Hepatocyte (in vitro differentiated cells): ENCODE data around the gene SAMD7. TPM values are rescaled to one million over a fixed set of nuclear protein-coding genes. Genes with fewer than 3 reads are reported as not detected.

Source experiments
- DNase-seq: peaks from one replicate; pipeline ENCODE4 v3.0.0-alpha.2; 2016; ENCODE audit warnings: low spot score
- H2AFZ ChIP-seq: fragments of 200-600 bp; sonication (generic); 2 replicates; pipeline ENCODE4 v1.6.0; 2016; ENCODE audit warnings: antibody characterized with exemption, mild to moderate bottlenecking
- H3K27ac ChIP-seq: fragments of 200-600 bp; sonication (generic); 2 replicates; pipeline ENCODE4 v1.5.1; 2016; ENCODE audit warnings: mild to moderate bottlenecking
- H3K27me3 ChIP-seq: fragments of 200-600 bp; sonication (generic); 2 replicates; pipeline ENCODE4 v1.6.1; 2016
- H3K36me3 ChIP-seq: fragments of 200-600 bp; sonication (generic); replicated peaks from 2 replicates; pipeline ENCODE4 v1.5.1; 2016; ENCODE audit warnings: low read depth; ENCODE audit not compliant: insufficient read depth
- H3K4me1 ChIP-seq: fragments of 200-600 bp; sonication (generic); 2 replicates; pipeline ENCODE4 v1.5.1; 2016; ENCODE audit warnings: mild to moderate bottlenecking, moderate library complexity; ENCODE audit not compliant: insufficient read depth
- H3K4me2 ChIP-seq: fragments of 200-600 bp; sonication (generic); 2 replicates; pipeline ENCODE4 v1.6.0; 2016
- H3K4me3 ChIP-seq: fragments of 200-600 bp; sonication (generic); 2 replicates; pipeline ENCODE4 v1.5.1; 2016; ENCODE audit warnings: mild to moderate bottlenecking
- H3K79me2 ChIP-seq: fragments of 200-600 bp; sonication (generic); 2 replicates; pipeline ENCODE4 v1.6.0; 2017; ENCODE audit warnings: mild to moderate bottlenecking
- H3K9me2 ChIP-seq: fragments of 200-600 bp; sonication (generic); replicated peaks from 2 replicates; pipeline ENCODE4 v1.6.0; 2017; ENCODE audit warnings: mild to moderate bottlenecking; ENCODE audit not compliant: insufficient read depth
- H3K9me3 ChIP-seq: fragments of 200-600 bp; sonication (generic); 2 replicates; pipeline ENCODE4 v1.5.1; 2016; ENCODE audit warnings: low read depth, mild to moderate bottlenecking
- H4K20me1 ChIP-seq: fragments of 200-600 bp; sonication (generic); 2 replicates; pipeline ENCODE4 v1.6.0; 2016; ENCODE audit warnings: mild to moderate bottlenecking; ENCODE audit not compliant: insufficient read depth, poor library complexity, severe bottlenecking
- CTCF ChIP-seq: fragments of 200-600 bp; sonication (generic); IDR thresholded peaks from 2 replicates; pipeline ENCODE4 v1.5.1; 2016; ENCODE audit warnings: antibody characterized with exemption, mild to moderate bottlenecking; ENCODE audit not compliant: poor library complexity
- EZH2 ChIP-seq: fragments of 200-600 bp; sonication (generic); IDR thresholded peaks from 2 replicates; pipeline ENCODE4 v1.6.1; 2016; ENCODE audit warnings: antibody characterized with exemption, mild to moderate bottlenecking, borderline replicate concordance
- EZH2phosphoT487 ChIP-seq: fragments of 200-600 bp; sonication (generic); IDR thresholded peaks from one replicate; pipeline ENCODE4 v1.6.1; 2018; ENCODE audit warnings: antibody characterized with exemption, mild to moderate bottlenecking, low read depth, moderate library complexity; ENCODE audit not compliant: unreplicated experiment, severe bottlenecking
- WGBS: methylation state at CpG from one replicate; pipeline ENCODE4 v1.1.6; 2016; ENCODE audit warnings: low lambda C conversion rate; ENCODE audit errors: missing lambda C conversion rate; 5-methylcytosine and 5-hydroxymethylcytosine counted together
- polyA plus RNA-seq: library from polyadenylated mRNA; unstranded; fragments of >200 nt; fragmentation: Nextera tagmentation; extraction: Ambion mirVana; gene quantifications from 2 replicates; pipeline ENCODE4 v1.2.1, GENCODE V29; 2016
- total RNA-seq: library from RNA; depleted of rRNA; stranded (reverse); fragments of >200 nt; gene quantifications from 2 replicates; pipeline ENCODE4 v1.2.3, GENCODE V29; 2014

Gene SAMD7
- total and polyA plus RNA-seq, 2 experiments from 2014 or later: not detected

DNA sequence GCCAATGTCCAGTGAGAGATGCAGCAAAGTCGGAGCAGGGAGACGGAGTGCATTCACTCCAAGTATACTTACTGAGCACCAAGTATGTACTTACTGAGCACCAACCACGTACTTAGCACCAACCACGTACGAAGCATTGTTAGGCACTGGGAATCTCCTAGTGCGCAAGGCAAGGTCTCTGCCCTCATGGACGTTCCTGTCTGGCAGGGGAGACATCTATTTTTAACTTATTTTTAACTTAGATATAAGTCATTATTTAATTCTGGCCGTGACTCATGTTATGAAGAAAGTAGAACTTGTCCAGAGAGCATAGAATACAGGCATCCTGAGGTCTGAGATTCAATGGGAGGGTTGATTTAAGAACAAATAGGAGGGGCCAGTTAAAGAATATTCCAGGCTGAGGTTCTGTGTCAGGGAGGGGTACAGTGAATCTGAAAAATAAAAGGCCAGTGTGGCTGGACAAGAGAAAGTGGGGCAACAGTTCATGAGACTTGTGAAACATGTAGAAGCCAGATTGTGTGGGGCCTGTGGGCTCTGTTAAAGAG is 32.3 kb upstream of the SAMD7 start:
- TF ChIP-seq CTCF (no peak), EZH2 (no peak), EZH2phosphoT487 (no peak)
- H3K4me2 ChIP-seq: no peak overlapping the region
- no peaks in the 10 kb centered on the region for H3K9me3 ChIP-seq
- no peaks in the 10 kb centered on the region for H3K79me2 ChIP-seq
- no peak for DNase-seq
- H3K4me3 ChIP-seq: no peak overlapping the region
- 89% methylated on average over 8 of the region's 8 CpGs for WGBS
- no peaks in the 10 kb centered on the region for H3K36me3 ChIP-seq
- no peaks in the 10 kb centered on the region for H3K27me3 ChIP-seq
- H3K9me2 ChIP-seq: no peaks in the 10 kb centered on the region
- no peaks in the 10 kb centered on the region for H3K4me1 ChIP-seq
- no peak overlapping the region for H2AFZ ChIP-seq
- no peaks in the 10 kb centered on the region for H4K20me1 ChIP-seq
- no peak overlapping the region for H3K27ac ChIP-seq

GRCh38 chr3:169879845-169880575 is 31.4 kb upstream of the SAMD7 start:
- 74% methylated on average over 3 of the region's 3 CpGs for WGBS
- TF ChIP-seq EZH2phosphoT487: no peak
- no peak for TF ChIP-seq CTCF
- TF ChIP-seq EZH2: no peak
- H3K4me1 ChIP-seq: no peaks in the 10 kb centered on the region

GRCh38 chr3:169880576-169881250 is 30.7 kb upstream of the SAMD7 start:
- Histone ChIP-seq H3K9me2 (no peaks in the 10 kb centered on the region), H3K4me1 (no peaks in the 10 kb centered on the region), H3K9me3 (no peaks in the 10 kb centered on the region), H3K4me2 (no peak overlapping the region), H3K4me3 (no peak overlapping the region), H3K79me2 (no peaks in the 10 kb centered on the region), H3K36me3 (no peaks in the 10 kb centered on the region), H4K20me1 (no peaks in the 10 kb centered on the region), H2AFZ (no peak overlapping the region), H3K27ac (no peak overlapping the region), H3K27me3 (no peaks in the 10 kb centered on the region)
- DNase-seq: no peak
- 90% methylated on average over 4 of the region's 4 CpGs for WGBS
- TF ChIP-seq EZH2phosphoT487 (no peak), CTCF (no peak), EZH2 (no peak)

More at GRCh38 chr3:169879845-169880575, 31.4 kb upstream of the SAMD7 start:
- Histone ChIP-seq H3K4me2 (no peak overlapping the region), H3K4me3 (no peak overlapping the region), H4K20me1 (no peaks in the 10 kb centered on the region), H3K9me3 (no peaks in the 10 kb centered on the region), H3K27ac (no peak overlapping the region), H2AFZ (no peak overlapping the region), H3K36me3 (no peaks in the 10 kb centered on the region), H3K27me3 (no peaks in the 10 kb centered on the region), H3K79me2 (no peaks in the 10 kb centered on the region), H3K9me2 (no peaks in the 10 kb centered on the region)
- no peak for DNase-seq
